BJ (cell line): ENCODE measurements around the gene RCAN1. TPM values are rescaled to one million over a fixed set of nuclear protein-coding genes. Genes with fewer than 3 reads are reported as not detected.

Source experiments
- CTCF ChIA-PET: fragments of 350-600 bp; formaldehyde crosslinking; extraction: SDS; loops from one replicate; lab custom pipeline; 2021; ENCODE audit warnings: antibody characterized with exemption, inconsistent platforms; lab: Yijun Ruan, JAX
- POLR2A ChIA-PET: fragments of 300-600 bp; sonication (Branson Sonifier 250); formaldehyde crosslinking; extraction: SDS; loops from one replicate; lab custom pipeline; 2021; ENCODE audit warnings: antibody characterized with exemption; lab: Charles Lee
- DNase-seq: peaks from one replicate; pipeline ENCODE4 v3.0.0-alpha.2; 2011; ENCODE audit warnings: low read depth
- H3K27me3 ChIP-seq: 2 replicates; pipeline ENCODE4 v1.6.0; 2011; ENCODE audit warnings: low read length; ENCODE audit not compliant: control insufficient read depth, insufficient read depth
- H3K36me3 ChIP-seq: 2 replicates; pipeline ENCODE4 v1.5.1; 2011; ENCODE audit warnings: low read length; ENCODE audit not compliant: control insufficient read depth, insufficient read depth
- H3K4me3 ChIP-seq: 2 replicates; pipeline ENCODE4 v1.5.1; 2011; ENCODE audit warnings: low read depth, mild to moderate bottlenecking, control low read depth, low read length
- CTCF ChIP-seq: IDR thresholded peaks from 2 replicates; pipeline ENCODE4 v1.5.1; 2011; ENCODE audit warnings: low read depth, mild to moderate bottlenecking, control low read depth, inconsistent platforms, low read length, moderate library complexity; ENCODE audit not compliant: insufficient read depth
- polyA plus RNA-seq: library from polyadenylated mRNA; depleted of rRNA; stranded (reverse); fragments of >200 nt; gene quantifications from 2 replicates; pipeline ENCODE4 v1.2.3, GENCODE V29; 2011

Gene RCAN1
- polyA plus RNA-seq, 1 experiment = 56.2 TPM

GRCh38 chr21:34594566-34595234 is 20.2 kb downstream of the RCAN1 start:
- Histone ChIP-seq H3K36me3 (no peaks in the 10 kb centered on the region), H3K27me3 (no peaks in the 10 kb centered on the region), H3K4me3 (no peak overlapping the region)
- POLR2A ChIA-PET = no interaction called here
- CTCF ChIA-PET = interaction anchor here (0.7 to 2.6 kb wide), 5 partner anchors 10 to 860 kb away, joined by 3 to 14 read pairs (median 3); no protein-coding TSS in a partner anchor
- no peak for DNase-seq
- TF ChIP-seq CTCF = no peak

GRCh38 chr21:34593954-34594531 is 20.9 kb downstream of the RCAN1 start:
- ChIA-PET POLR2A (no interaction called here), CTCF (interaction anchor here (1.4 to 3.5 kb wide), 4 partner anchors 9 to 83 kb away, joined by 3 to 26 read pairs (median 10); no protein-coding TSS in a partner anchor)
- H3K27me3 ChIP-seq = no peaks in the 10 kb centered on the region
- no peak for DNase-seq
- H3K36me3 ChIP-seq = no peaks in the 10 kb centered on the region
- H3K4me3 ChIP-seq = no peak overlapping the region
- no peak for TF ChIP-seq CTCF

GRCh38 chr21:34593423-34593822 is 21.5 kb downstream of the RCAN1 start:
- H3K27me3 ChIP-seq = no peaks in the 10 kb centered on the region
- DNase-seq = no peak
- CTCF ChIA-PET = interaction anchor here (1.4 to 3.5 kb wide), 4 partner anchors 9 to 90 kb away, joined by 3 to 26 read pairs (median 10); no protein-coding TSS in a partner anchor
- H3K4me3 ChIP-seq = no peak overlapping the region
- POLR2A ChIA-PET = no interaction called here
- no peaks in the 10 kb centered on the region for H3K36me3 ChIP-seq
- TF ChIP-seq CTCF = no peak

- Histone ChIP-seq H3K4me3 (no peak overlapping the region), H3K27me3 (no peaks in the 10 kb centered on the region), H3K36me3 (no peaks in the 10 kb centered on the region)
- DNase-seq = no peak
- ChIA-PET POLR2A (no interaction called here), CTCF (interaction anchor here (1.4 to 3.5 kb wide), 5 partner anchors 9 to 89 kb away, joined by 3 to 26 read pairs (median 6); no protein-coding TSS in a partner anchor)
- no peak for TF ChIP-seq CTCF
Measured at GRCh38 chr21:34592120-34592955, 22.6 kb downstream of the RCAN1 start.
